NCI-H2171 treated with DMSO at 0.1 percent for 48 hours (cell line): ENCODE results near the gene PSEN2.
"Not testable (repeated sequence)": the region's sequence is repeated elsewhere in the genome, so short reads cannot be mapped to it uniquely, and the experiment has no call there.

Source experiments
- DNase-seq: peaks from one replicate; lab custom pipeline; 2025; lab: John Stamatoyannopoulos, UW

The PSEN2 gene

DNA sequence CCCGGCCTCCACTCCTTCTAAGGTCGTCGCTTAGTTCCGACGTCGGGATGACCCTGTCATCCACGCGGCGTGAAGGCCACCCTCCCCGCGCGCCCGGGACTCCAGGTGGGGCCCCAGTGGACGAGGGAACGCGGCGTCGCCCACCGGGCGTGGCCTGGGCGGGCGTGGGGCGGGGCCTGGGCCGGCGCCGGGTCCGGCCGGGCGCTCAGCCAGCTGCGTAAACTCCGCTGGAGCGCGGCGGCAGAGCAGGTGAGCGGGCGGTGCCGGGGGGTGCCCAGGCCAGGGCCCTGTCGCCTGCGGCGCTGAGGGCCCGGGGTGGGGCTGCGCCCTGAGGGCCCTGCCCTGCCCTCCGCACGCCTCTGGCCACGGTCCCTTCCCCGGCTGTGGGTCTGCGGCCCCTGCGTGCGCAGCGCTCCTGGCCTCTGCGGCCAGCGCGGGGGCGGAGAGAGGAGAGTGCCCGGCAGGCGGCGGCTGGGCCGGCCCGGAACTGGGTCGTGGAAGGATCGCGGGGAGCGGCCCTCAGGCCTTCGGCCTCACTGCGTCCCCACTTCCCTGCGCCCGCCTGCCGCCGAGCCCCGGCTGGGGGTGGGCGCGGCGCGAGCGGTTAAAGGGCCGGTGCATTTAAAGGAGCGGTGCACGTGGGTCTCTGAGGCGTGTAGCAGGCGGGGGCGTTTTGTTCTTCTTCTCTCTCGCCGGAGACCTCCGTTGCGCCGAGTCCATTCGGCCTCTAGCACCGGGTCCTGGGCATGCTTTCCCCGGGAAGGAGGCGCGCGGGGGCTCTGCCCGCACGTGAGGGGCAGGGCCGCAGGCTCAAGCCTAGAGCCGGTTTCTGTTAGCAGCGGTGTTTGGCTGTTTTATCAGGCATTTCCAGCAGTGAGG is at the start of gene PSEN2:
Gene PSEN2 (plus strand): TSS at position 216 of the 879 bp plus-strand sequence. CDS start 11,292 bp downstream, outside the sequence.
- peak; percentile 31 for DNase-seq

- DNase-seq = peak; percentile 46
Measured at GRCh38 chr1:226820941-226821718, 49.3 kb upstream of the PSEN2 start.

DNA sequence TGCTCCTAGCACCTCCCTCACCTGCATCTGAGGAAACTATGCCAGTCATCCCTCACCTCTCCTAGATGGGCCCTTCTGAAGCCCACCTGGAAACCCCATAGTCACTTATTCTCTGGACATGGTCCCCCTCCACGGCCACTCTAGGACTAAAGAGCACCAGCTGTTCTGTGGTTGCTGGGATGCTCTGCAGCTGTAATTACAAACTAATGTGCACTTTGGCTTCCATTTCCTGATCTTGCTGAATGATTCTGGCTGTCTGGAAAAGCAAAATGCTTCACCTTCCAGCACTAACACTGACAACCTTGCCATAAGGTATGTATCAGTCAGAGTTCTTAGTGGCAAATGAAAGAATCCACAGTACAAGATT is 48.7 kb upstream of the PSEN2 start:
- DNase-seq = peak; percentile 46

- no peak for DNase-seq
Measured at GRCh38 chr1:226823643-226824042, 46.8 kb upstream of the PSEN2 start.

DNA sequence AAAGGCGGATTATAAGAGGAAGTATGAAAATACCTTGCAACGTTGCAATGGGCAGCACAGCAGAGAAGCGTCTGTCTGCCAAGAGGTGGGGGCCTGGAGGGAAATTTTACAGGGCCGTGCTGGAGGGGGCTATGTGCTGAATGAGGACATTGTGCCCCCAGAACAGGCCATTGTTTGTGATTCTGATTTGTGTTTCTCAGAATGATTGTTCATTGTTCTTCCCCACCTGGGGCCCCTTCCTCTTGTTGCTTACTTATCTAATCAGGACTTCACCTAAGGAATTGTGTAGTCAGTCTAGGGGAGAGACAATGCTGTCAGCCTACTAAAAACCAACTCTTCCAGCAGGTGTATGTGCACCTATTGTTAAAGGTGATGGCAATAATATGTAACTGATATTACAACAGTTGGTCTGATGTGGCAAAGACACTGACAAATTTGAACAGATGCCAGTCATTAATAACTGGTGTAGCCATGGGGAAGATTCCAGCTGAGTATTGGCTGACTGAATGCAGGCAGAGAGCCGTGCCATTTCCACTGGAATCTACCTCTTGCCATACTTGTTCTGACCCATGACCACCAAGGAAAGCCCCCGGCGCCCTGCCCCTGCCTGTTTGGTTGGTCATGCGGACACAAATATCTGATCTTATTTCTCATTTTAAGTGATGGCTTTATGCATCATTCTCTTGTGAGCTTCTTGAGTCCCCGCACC is 45.2 kb upstream of the PSEN2 start:
- peak; percentile 84 for DNase-seq

GRCh38 chr1:226825746-226826100 is 44.7 kb upstream of the PSEN2 start:
- no peak for DNase-seq

DNA sequence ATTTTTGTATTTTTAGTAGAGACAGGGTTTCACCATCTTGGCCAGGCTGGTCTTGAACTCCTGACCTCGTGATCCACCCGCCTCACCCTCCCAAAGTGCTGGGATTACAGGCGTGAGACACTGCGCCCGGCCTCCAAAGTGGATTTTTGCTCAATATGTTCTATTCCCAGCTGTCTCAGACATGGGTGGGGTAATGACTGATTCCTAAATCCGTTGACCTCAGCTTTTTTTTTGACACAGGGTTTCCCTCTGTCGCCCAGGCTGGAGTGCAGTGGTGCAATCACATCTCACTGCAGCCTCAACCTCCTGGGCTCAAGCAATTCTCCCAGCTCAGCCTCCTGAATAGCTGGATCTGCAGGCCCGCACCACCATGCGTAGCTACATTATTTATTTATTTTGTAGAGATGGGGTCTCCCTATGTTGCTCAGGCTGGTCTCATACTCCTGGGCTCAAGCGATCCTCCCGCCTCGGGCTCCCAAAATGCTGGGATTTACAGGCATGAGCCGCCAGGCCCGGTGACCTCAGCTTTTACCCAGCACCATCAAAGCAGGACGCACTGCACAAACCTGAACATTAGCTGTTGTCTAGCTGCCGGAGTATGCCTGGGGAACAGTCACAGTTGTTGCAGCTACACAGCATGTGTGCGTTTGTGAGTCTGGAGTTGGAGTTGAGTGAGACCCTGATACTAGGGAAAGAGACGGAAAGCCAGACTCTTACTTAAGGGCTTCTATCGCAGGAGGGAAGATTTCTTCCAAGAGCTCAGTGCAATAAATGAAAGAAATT is 43.7 kb upstream of the PSEN2 start:
- no peak for DNase-seq

DNA sequence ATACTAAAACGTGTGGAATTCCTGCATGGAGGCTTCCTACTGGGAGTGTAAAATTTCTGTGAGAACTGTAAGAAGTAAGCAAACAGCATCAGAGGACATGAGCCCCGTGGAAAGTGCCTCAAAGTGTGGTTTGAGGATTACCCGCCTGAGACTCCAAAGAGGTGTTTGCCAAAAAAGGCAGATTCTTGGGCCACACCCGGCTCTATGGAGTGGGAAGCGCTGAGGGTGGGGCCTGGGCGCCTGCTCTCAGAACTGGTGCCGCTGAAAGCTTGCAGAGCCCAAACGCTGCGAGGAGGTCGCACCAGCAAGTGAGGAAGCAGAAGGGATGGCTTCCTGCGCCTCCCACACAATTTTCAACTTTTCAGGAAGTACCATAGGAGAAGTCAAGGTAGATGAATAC is 43.0 kb upstream of the PSEN2 start:
- no peak for DNase-seq

DNA sequence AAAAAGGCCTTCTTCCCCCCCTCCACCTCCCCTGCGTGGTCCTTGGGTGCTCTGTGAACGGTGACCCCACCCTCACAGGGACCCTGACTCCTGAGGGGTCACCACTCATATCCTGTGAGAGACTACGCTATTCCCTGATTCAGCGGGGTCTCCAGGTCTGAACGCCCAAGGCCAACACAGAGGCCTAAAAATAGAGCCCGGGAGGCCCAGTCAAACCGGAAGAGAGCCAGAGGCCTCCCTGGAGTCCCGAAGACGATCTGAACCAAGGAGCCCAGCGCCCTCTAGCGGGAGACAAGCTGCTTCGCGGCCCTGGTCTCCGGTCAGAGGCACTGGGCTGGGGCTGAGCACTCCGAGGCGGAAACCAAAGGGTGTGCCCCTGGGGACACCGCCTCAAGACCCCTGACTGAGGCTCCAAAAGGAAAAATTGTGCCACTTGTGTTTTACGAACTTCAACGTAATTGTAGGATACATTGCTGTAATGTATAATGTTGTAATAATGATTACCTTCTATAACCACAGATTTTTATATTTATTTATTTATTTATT is 42.4 kb upstream of the PSEN2 start:
- DNase-seq = peak; percentile 85

GRCh38 chr1:226829105-226829504 is 41.3 kb upstream of the PSEN2 start:
- no peak for DNase-seq

DNA sequence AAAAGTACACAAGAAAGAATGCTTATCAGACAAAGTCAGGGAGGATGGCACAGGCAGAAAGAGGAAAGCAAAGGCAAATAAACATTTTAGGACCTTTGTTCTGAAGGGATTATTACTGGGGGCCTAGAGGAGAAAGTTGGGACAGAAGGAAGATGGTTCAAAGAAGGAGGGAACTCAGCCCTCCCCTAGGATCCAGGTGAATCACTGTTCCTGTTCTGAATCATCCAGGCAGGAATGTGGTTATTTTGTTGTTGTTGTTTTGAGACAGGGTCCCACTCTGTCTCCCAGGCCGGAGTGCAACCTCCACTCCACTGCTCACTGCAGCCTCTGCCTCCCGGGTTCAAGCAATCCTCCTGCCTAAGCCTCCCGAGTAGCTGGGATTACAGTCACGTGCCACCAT is 38.5 kb upstream of the PSEN2 start:
- no peak for DNase-seq

GRCh38 chr1:226832613-226833012 is 37.8 kb upstream of the PSEN2 start:
- no peak for DNase-seq

- not testable (repeated sequence) for DNase-seq
Measured at GRCh38 chr1:226834179-226834578, 36.2 kb upstream of the PSEN2 start.

- DNase-seq = not testable (repeated sequence)
Measured at GRCh38 chr1:226835396-226835795, 35.0 kb upstream of the PSEN2 start.

DNA sequence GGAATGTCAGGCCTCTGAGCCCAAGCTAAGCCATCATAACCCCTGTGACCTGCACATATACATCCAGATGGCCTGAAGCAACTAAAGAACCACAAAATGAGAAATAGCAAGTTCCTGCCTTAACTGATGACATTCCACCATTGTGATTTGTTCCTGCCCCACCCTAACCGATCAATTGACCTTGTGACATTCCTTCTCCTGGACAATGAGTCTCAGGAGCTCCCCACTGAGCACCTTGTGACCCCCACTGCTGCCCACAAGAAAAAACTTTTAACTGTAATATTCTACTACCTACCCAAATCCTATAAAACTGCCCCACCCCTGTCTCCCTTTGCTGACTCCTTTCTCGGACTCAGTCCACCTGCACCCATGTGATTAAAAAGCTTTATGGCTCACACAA is 32.5 kb upstream of the PSEN2 start:
- DNase-seq = not testable (repeated sequence)

- DNase-seq = no peak
Measured at GRCh38 chr1:226838456-226838855, 32.0 kb upstream of the PSEN2 start.

DNA sequence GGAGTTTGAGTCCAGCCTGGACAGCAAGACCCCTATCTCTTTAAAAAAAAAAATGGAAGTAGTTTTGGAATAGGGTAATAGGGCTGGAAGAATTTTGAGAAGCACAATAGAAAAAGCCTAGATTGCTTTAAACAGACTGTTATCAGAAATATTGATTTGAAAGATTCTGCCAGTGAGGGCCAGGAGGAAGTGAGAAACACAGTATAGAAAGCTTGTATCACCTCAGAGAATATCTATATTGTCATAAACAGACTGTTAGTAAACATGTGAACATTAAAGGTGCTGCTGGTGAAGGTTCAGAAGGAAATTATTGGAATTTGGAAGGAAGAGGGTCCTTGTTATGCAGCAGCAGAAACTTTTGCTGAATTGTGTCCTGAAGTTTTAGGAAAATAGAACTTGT is 24.8 kb upstream of the PSEN2 start:
- DNase-seq = no peak

- DNase-seq = no peak
Measured at GRCh38 chr1:226846786-226847185, 23.6 kb upstream of the PSEN2 start.

DNA sequence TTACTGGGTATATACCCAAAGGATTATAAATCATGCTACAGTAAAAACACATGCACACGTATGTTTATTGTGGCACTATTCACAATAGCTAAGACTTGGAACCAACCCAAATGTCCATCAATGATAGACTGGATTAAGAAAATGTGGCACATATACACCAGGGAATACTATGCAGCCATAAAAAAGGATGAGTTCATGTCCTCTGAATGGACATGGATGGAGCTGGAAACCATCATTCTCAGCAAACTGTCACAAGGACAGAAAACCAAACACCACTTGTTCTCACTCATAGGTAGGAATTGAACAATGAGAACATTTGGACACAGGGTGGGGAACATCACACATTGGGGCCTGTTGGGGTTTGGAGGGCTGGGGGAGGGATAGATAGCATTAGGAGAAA is 15.9 kb upstream of the PSEN2 start:
- not testable (repeated sequence) for DNase-seq

- DNase-seq = no peak
Measured at GRCh38 chr1:226862890-226863289, 7.5 kb upstream of the PSEN2 start.

DNA sequence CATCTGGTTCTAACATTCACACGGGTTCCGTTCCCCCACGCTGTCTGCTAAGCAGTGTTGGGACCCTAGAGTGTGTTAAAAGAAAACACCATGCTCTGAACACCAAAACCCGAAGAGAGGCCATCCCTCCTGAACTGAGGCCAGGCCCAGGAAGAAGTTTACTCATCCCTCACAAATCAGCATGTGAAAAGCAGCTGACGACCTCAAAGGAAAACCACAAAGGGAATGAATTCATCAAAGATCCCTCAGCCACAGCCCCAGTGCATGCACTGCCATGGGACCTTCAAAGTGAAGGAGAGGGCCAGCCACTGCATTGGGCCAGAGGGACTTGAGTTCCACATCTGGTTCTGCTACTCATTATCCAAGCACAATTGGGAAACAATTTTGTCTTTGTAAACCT is 7.0 kb upstream of the PSEN2 start:
- no peak for DNase-seq

DNA sequence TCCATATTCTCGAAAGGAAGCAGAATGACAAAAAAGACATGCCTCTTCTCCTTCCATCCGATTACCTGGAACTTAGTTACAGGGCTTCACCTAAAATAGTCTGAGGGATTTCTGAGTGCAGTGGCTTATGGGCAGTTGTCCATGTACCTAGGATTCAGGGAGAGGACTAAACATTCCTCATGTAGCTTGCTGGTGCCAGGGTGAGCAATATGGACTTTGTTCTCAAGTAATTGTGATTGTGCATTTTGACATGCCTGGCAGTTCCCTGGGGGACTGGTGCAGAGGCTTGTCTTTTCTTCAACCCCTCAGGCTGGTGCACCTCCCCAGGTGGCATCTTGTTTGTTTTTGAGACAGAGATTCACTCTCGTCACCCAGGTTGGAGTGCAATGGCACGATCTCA is 6.1 kb upstream of the PSEN2 start:
- no peak for DNase-seq
